Measurements from ENCODE around the gene SLC45A1.

SLC45A1 gene

GRCh38 chr1:8343044-8343443 is 25.1 kb downstream of the SLC45A1 start:
- H3K4me3 ChIP-seq (ENCODE audit: low read depth, low read length), result no peak overlapping the region
- no peaks in the 10 kb centered on the region for H3K9me3 ChIP-seq (ENCODE audit: control insufficient read depth, insufficient read depth, low read depth, low read length)
- ChIA-PET POLR2A (interaction anchor here (0.6 to 1.2 kb wide), 3 partner anchors 317 to 572 kb away, joined by 3 to 5 read pairs (median 3); partner anchors contain the start of genes ERRFI1 and VAMP3), CTCF (interaction anchor here (0.6 to 1.6 kb wide), 5 partner anchors 29 to 676 kb away, joined by 3 to 5 read pairs (median 4); no protein-coding TSS in a partner anchor)
- TF ChIP-seq ZEB2 (tag by site-specific recombination; IDR thresholded peaks at IDR 0.05) (0 out of 2 replicates have a peak, but pooled peaks have one; percentile 14), ZBTB1 (tag by site-specific recombination; IDR thresholded peaks at IDR 0.05) (no peak)
- peaks cover 3% of the 10 kb centered on the region; the same call in 1 of the 2 replicates for H3K4me1 ChIP-seq (ENCODE audit: control insufficient read depth, insufficient read depth, low read length)
- H3K27ac ChIP-seq (ENCODE audit: extremely low read depth, low read depth, low read length), result no peak overlapping the region
- no peaks in the 10 kb centered on the region for H3K36me3 ChIP-seq (ENCODE audit: control insufficient read depth in 2 of 2, insufficient read depth in 1 of 2, low read length in 2 of 2)

GRCh38 chr1:8343464-8344001 is 25.6 kb downstream of the SLC45A1 start:
- Histone ChIP-seq H3K4me3 (ENCODE audit: low read depth, low read length) (peak overlapping the region; percentile 16; the same call in 1 of the 2 replicates), H3K36me3 (ENCODE audit: control insufficient read depth in 2 of 2, insufficient read depth in 1 of 2, low read length in 2 of 2) (no peaks in the 10 kb centered on the region), H3K4me1 (ENCODE audit: control insufficient read depth, insufficient read depth, low read length) (peaks cover 3% of the 10 kb centered on the region; the same call in 1 of the 2 replicates), H3K9me3 (ENCODE audit: control insufficient read depth, insufficient read depth, low read depth, low read length) (no peaks in the 10 kb centered on the region), H3K27ac (ENCODE audit: extremely low read depth, low read depth, low read length) (no peak overlapping the region)
- TF ChIP-seq ZNF629 (tag by site-specific recombination; IDR thresholded peaks at IDR 0.05) (peak; percentile 58), BCL11A (tag by site-specific recombination; IDR thresholded peaks at IDR 0.05; ENCODE audit: low read depth) (no peak), ZBTB8A (tag by site-specific recombination; IDR thresholded peaks at IDR 0.05) (peak; percentile 25; the same call in 1 of the 2 replicates), EGR2 (tag by site-specific recombination; IDR thresholded peaks at IDR 0.05; ENCODE audit: low read depth) (no peak), HIC1 (tag by site-specific recombination; IDR thresholded peaks at IDR 0.05) (peak; percentile 15; the same call in 1 of the 2 replicates), ZNF341 (tag by site-specific recombination; IDR thresholded peaks at IDR 0.05; ENCODE audit: low read depth) (no peak), ZNF157 (tag by site-specific recombination; IDR thresholded peaks at IDR 0.05) (no peak), ZNF580 (tag by site-specific recombination; IDR thresholded peaks at IDR 0.05) (no peak), ZNF610 (tag by site-specific recombination; IDR thresholded peaks at IDR 0.05; ENCODE audit: borderline replicate concordance) (no peak), KLF9 (tag by site-specific recombination; IDR thresholded peaks at IDR 0.05; ENCODE audit: low read depth) (no peak), IKZF3 (tag by site-specific recombination; IDR thresholded peaks at IDR 0.05) (no peak), ZNF670 (tag by site-specific recombination; IDR thresholded peaks at IDR 0.05; ENCODE audit: low read depth) (no peak), ZBTB26 (tag by site-specific recombination; optimal IDR thresholded peaks at IDR 0.05) (no peak), ELK4 (IDR thresholded peaks at IDR 0.05; ENCODE audit: borderline replicate concordance, low read depth, low read length) (no peak), ZFHX2 (tag by site-specific recombination; conservative IDR thresholded peaks at IDR 0.05) (peak; percentile 29)
- POLR2A ChIA-PET, result interaction anchor here (0.6 to 1.2 kb wide), 3 partner anchors 317 to 572 kb away, joined by 3 to 5 read pairs (median 3); partner anchors contain the start of genes ERRFI1 and VAMP3
- CTCF ChIA-PET, result interaction anchor here (0.8 to 1.6 kb wide), 4 partner anchors 30 to 676 kb away, joined by 3 to 5 read pairs (median 4); no protein-coding TSS in a partner anchor

Data from HEK293 (cell line).